PC-9 (cell line): Measurements from ENCODE around the gene GRIA1.

Experiments
- EZH2 ChIP-seq: fragments of 200-600 bp; sonication (generic); IDR thresholded peaks from 2 replicates; pipeline ENCODE4 v1.8.0; 2017; ENCODE audit warnings: antibody characterized with exemption, low read depth
- TF ChIP-seq, protein P1 (sequence below): fragments of 200-600 bp; sonication (generic); conservative IDR thresholded peaks from 2 replicates; pipeline ENCODE4 v1.6.1; 2017; ENCODE audit warnings: mixed run types, antibody characterized with exemption, mild to moderate bottlenecking, moderate library complexity

DNA sequence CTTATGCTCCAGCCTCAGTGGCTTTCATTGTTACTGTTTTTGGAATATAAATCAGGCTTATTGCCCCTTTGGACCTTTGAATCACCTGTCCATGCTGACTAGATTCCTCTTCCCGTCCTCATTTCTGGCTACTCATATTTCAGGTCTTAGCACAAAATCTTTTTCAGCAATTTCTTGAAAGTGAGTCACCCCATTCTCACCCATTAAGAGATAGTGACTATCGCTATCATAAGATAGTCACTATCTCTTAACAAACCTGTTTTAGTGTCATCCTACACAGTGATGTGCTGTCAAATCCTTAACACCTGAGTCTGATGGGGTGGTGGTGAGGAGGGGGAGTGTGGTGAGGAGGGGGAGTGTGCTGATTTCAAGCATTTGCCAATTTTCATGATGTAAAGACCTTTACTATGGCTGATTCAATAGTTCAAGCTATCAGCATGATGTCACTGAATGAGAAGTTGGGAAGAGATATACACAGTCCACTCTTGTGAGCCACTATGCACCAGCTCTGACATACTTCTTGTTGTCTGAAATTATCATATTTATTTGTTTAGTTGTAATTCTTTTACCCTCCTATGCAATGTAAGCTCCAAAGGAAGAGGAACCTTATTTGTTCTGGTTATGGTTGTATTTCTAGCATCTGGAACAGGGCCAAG lies 95.3 kb downstream of the GRIA1 start:
- TF ChIP-seq EZH2 = no peak
- TF ChIP-seq, protein P1, sequence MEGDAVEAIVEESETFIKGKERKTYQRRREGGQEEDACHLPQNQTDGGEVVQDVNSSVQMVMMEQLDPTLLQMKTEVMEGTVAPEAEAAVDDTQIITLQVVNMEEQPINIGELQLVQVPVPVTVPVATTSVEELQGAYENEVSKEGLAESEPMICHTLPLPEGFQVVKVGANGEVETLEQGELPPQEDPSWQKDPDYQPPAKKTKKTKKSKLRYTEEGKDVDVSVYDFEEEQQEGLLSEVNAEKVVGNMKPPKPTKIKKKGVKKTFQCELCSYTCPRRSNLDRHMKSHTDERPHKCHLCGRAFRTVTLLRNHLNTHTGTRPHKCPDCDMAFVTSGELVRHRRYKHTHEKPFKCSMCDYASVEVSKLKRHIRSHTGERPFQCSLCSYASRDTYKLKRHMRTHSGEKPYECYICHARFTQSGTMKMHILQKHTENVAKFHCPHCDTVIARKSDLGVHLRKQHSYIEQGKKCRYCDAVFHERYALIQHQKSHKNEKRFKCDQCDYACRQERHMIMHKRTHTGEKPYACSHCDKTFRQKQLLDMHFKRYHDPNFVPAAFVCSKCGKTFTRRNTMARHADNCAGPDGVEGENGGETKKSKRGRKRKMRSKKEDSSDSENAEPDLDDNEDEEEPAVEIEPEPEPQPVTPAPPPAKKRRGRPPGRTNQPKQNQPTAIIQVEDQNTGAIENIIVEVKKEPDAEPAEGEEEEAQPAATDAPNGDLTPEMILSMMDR = no peak
